ENCODE results near the gene CABLES2.

The CABLES2 gene

DNA sequence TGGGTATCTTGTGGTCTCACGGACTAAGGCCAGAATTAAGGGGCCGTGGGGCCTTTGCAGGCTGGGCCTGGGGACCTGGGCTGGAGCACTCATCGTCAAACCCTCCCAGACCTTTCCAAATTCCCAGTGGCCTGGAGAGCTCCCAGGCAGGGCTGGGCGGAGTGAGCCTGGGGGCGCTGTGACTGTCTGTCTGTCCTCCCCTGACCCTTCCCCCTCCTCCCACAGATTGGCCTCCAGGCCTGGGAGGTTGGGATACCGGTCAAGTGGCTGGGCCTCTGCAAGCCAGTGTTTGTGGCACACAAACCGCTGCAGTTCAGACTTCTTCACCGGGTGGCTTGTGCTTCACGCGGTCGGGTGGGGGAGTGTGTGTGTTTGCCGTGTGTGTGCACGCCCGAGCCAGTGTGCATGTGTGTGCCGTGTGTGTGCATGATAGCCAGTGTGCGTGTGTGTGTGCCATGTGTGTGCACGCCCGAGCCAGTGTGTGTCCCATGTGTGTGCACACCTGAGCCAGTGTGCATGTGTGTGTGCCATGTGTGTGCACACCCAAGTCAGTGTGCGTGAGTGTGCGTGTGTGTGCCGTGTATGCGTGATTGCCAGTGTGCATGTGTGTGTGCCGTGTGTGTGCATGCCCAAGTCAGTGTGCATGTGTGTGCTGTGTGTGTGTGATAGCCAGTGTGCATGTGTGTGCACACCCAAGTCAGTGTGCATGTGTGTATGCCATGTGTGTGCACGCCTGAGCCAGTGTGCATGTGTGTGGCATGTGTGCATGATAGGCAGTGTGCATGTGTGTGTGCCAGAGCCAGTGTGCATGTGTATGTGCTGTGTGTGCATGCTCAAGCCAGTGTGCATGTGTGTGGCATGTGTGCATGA lies 14.0 kb upstream of the CABLES2 start:
- TF ChIP-seq CREB1 (IDR thresholded peaks at IDR 0.05; ENCODE audit: low read depth) (no peak), FOXM1 (IDR thresholded peaks at IDR 0.05; ENCODE audit: borderline replicate concordance, low read depth) (no peak), RAD21 (IDR thresholded peaks at IDR 0.05; ENCODE audit: low read depth) (no peak), EP300 (IDR thresholded peaks at IDR 0.05; ENCODE audit: borderline replicate concordance) (no peak), CEBPB (IDR thresholded peaks at IDR 0.05) (no peak), TEAD4 (IDR thresholded peaks at IDR 0.05) (no peak), TCF12 (IDR thresholded peaks at IDR 0.05; ENCODE audit: low read depth) (no peak), TAF1 (IDR thresholded peaks at IDR 0.05; ENCODE audit: low read depth) (no peak), ZBTB7A (IDR thresholded peaks at IDR 0.05; ENCODE audit: low read depth) (no peak), NFIC (IDR thresholded peaks at IDR 0.05) (no peak), YY1 (IDR thresholded peaks at IDR 0.05; ENCODE audit: low read depth) (no peak), EGR1 (IDR thresholded peaks at IDR 0.05) (no peak)
- TF ChIP-seq, protein P1, sequence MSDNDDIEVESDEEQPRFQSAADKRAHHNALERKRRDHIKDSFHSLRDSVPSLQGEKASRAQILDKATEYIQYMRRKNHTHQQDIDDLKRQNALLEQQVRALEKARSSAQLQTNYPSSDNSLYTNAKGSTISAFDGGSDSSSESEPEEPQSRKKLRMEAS (IDR thresholded peaks at IDR 0.05), result no peak
- TF ChIP-seq, protein P2, sequence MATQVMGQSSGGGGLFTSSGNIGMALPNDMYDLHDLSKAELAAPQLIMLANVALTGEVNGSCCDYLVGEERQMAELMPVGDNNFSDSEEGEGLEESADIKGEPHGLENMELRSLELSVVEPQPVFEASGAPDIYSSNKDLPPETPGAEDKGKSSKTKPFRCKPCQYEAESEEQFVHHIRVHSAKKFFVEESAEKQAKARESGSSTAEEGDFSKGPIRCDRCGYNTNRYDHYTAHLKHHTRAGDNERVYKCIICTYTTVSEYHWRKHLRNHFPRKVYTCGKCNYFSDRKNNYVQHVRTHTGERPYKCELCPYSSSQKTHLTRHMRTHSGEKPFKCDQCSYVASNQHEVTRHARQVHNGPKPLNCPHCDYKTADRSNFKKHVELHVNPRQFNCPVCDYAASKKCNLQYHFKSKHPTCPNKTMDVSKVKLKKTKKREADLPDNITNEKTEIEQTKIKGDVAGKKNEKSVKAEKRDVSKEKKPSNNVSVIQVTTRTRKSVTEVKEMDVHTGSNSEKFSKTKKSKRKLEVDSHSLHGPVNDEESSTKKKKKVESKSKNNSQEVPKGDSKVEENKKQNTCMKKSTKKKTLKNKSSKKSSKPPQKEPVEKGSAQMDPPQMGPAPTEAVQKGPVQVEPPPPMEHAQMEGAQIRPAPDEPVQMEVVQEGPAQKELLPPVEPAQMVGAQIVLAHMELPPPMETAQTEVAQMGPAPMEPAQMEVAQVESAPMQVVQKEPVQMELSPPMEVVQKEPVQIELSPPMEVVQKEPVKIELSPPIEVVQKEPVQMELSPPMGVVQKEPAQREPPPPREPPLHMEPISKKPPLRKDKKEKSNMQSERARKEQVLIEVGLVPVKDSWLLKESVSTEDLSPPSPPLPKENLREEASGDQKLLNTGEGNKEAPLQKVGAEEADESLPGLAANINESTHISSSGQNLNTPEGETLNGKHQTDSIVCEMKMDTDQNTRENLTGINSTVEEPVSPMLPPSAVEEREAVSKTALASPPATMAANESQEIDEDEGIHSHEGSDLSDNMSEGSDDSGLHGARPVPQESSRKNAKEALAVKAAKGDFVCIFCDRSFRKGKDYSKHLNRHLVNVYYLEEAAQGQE (IDR thresholded peaks at IDR 0.05; ENCODE audit: low read depth), result no peak
- TF ChIP-seq, protein P3, sequence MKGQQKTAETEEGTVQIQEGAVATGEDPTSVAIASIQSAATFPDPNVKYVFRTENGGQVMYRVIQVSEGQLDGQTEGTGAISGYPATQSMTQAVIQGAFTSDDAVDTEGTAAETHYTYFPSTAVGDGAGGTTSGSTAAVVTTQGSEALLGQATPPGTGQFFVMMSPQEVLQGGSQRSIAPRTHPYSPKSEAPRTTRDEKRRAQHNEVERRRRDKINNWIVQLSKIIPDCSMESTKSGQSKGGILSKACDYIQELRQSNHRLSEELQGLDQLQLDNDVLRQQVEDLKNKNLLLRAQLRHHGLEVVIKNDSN (IDR thresholded peaks at IDR 0.05), result no peak

DNA sequence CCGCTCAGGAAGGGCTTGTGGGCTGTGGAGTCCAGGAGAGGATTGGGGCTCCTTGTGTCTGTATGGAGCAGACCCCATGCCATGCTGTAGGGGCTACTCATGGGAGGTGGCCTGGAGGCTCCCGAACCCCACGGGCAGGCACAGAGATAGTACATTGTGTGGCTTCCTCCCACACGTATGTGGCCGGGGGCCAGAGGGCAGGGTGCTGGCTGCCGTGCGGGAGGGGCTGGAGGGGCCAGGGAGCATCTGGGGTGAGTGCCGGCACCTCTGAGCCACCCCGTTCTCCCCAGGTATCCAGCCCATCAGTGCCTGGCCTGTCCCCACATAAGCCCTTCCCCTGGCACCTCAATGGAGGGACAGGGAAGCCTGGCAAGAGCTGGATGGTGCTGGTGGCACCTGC lies 12.7 kb upstream of the CABLES2 start:
- TF ChIP-seq EP300 (IDR thresholded peaks at IDR 0.05; ENCODE audit: borderline replicate concordance) (no peak), RAD21 (IDR thresholded peaks at IDR 0.05; ENCODE audit: low read depth) (no peak), CEBPB (IDR thresholded peaks at IDR 0.05) (no peak), FOXM1 (IDR thresholded peaks at IDR 0.05; ENCODE audit: borderline replicate concordance, low read depth) (no peak), TAF1 (IDR thresholded peaks at IDR 0.05; ENCODE audit: low read depth) (no peak), EGR1 (IDR thresholded peaks at IDR 0.05) (no peak), TEAD4 (IDR thresholded peaks at IDR 0.05) (no peak), TCF12 (IDR thresholded peaks at IDR 0.05; ENCODE audit: low read depth) (no peak), ZBTB7A (IDR thresholded peaks at IDR 0.05; ENCODE audit: low read depth) (no peak), YY1 (IDR thresholded peaks at IDR 0.05; ENCODE audit: low read depth) (no peak), NFIC (IDR thresholded peaks at IDR 0.05) (no peak), CREB1 (IDR thresholded peaks at IDR 0.05; ENCODE audit: low read depth) (no peak)
- TF ChIP-seq, protein P2 (IDR thresholded peaks at IDR 0.05; ENCODE audit: low read depth), result no peak
- TF ChIP-seq, protein P3 (IDR thresholded peaks at IDR 0.05), result no peak
- TF ChIP-seq, protein P1 (IDR thresholded peaks at IDR 0.05), result no peak

DNA sequence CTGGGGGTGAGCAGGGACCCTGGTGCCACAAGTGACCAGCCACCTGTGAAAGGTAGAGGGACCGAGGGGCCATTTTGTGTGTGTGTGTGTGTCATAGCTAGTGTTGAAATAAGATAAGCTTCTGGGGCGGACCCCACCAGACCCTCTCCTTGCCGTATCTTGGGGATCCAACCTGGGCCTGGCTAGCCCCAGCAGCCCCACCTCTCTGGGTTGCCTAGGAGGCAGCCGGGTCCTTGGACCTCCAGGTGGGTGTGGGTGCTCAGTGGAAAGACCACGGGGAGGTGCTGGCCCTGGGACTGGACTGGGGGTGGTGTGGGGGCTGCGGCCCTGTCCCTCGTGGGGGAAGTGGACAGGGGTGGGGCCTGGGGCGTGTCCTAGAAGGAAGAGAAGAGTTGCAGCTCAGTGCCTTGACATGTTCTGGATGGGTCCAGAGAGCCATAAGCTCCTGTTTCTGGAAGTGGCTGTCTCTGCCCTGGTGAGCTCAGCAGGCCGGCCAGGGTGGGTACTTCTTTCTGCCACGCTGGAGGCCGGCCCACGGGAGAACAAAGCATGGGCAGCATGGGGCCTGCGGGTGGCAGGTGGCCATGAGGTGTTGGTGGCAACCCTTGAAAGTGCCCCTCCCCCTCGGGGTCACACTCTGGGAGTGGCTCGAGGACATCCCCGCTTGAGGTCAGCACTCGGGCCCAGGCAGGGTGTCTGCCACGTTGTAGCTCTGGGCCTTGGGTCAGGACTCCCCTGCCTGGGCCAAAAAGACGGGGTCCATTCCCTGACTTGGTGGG lies 11.8 kb upstream of the CABLES2 start:
- no peak for TF ChIP-seq FOXM1 (IDR thresholded peaks at IDR 0.05; ENCODE audit: borderline replicate concordance, low read depth)
- no peak; the same call in 1 of the 2 replicates for TF ChIP-seq ZBTB7A (IDR thresholded peaks at IDR 0.05; ENCODE audit: low read depth)
- TF ChIP-seq, protein P2 (IDR thresholded peaks at IDR 0.05; ENCODE audit: low read depth), result no peak
